SK-N-SH treated with all-trans-retinoic acid at 6 μM for 48 hours (cell line): ENCODE results near the gene C3orf18.

Experiments
- ATAC-seq: fragments of 200-7000 bp; cut with Tn5 transposase; 3 replicates; pipeline ENCODE4 v1.9.1; 2020; ENCODE audit warnings: mild to moderate bottlenecking, moderate library complexity
- ARNTL ChIP-seq: fragments of 450-650 bp; formaldehyde crosslinking; IDR thresholded peaks from 2 replicates; pipeline ENCODE4 v1.5.0; 2020; ENCODE audit warnings: low read depth, mild to moderate bottlenecking, moderate library complexity, borderline replicate concordance
- BACH2 ChIP-seq: fragments of 250-450 bp; sonication (Bioruptor Pico); IDR thresholded peaks from 2 replicates; pipeline ENCODE4 v1.9.0; 2021; ENCODE audit warnings: mild to moderate bottlenecking, borderline replicate concordance
- CREB5 ChIP-seq: fragments of 250-450 bp; sonication (Bioruptor Pico); IDR thresholded peaks from 2 replicates; pipeline ENCODE4 v1.5.1; 2020; ENCODE audit warnings: low read depth, mild to moderate bottlenecking, moderate library complexity
- CSRNP3 ChIP-seq: fragments of 250-450 bp; sonication (Bioruptor Pico); IDR thresholded peaks from 2 replicates; pipeline ENCODE4 v1.5.1; 2021; ENCODE audit warnings: mild to moderate bottlenecking, moderate library complexity
- ESRRG ChIP-seq: fragments of 250-450 bp; sonication (Bioruptor Pico); IDR thresholded peaks from 2 replicates; pipeline ENCODE4 v1.6.1; 2021; ENCODE audit warnings: mild to moderate bottlenecking
- ISL1 ChIP-seq: fragments of 250-450 bp; sonication (Bioruptor Pico); IDR thresholded peaks from 2 replicates; pipeline ENCODE4 v2.1.2; 2022; ENCODE audit warnings: mild to moderate bottlenecking, moderate library complexity
- OSR1 ChIP-seq: fragments of 250-450 bp; sonication (Bioruptor Pico); IDR thresholded peaks from 2 replicates; pipeline ENCODE4 v1.8.0; 2022; ENCODE audit warnings: moderate library complexity, mild to moderate bottlenecking, inconsistent platforms
- POU6F1 ChIP-seq: fragments of 250-450 bp; sonication (Bioruptor Pico); IDR thresholded peaks from 2 replicates; pipeline ENCODE4 v1.8.0; 2021; ENCODE audit warnings: low read depth, mild to moderate bottlenecking, moderate library complexity, borderline replicate concordance
- PPARA ChIP-seq: fragments of 250-450 bp; sonication (Bioruptor Pico); IDR thresholded peaks from 2 replicates; pipeline ENCODE4 v1.5.0; 2020; ENCODE audit warnings: mild to moderate bottlenecking, borderline replicate concordance
- RARB ChIP-seq: fragments of 250-450 bp; sonication (Bioruptor Pico); IDR thresholded peaks from 2 replicates; pipeline ENCODE4 v1.8.0; 2021; ENCODE audit warnings: mild to moderate bottlenecking, moderate library complexity
- SNAI2 ChIP-seq: fragments of 250-450 bp; sonication (Bioruptor Pico); IDR thresholded peaks from 2 replicates; pipeline ENCODE4 v1.5.0; 2020; ENCODE audit warnings: mild to moderate bottlenecking, moderate library complexity
- TCF4 ChIP-seq: fragments of 250-450 bp; sonication (Bioruptor Pico); IDR thresholded peaks from 2 replicates; pipeline ENCODE4 v1.8.0; 2021; ENCODE audit warnings: mild to moderate bottlenecking, moderate library complexity, borderline replicate concordance
- TOX ChIP-seq: fragments of 250-450 bp; sonication (Bioruptor Pico); IDR thresholded peaks from 2 replicates; pipeline ENCODE4 v1.8.0; 2021; ENCODE audit warnings: mild to moderate bottlenecking, moderate library complexity, borderline replicate concordance
- ZFP3 ChIP-seq: fragments of 250-450 bp; sonication (Bioruptor Pico); IDR thresholded peaks from 2 replicates; pipeline ENCODE4 v1.5.0; 2020; ENCODE audit warnings: mild to moderate bottlenecking, moderate library complexity
- ZNF565 ChIP-seq: fragments of 450-650 bp; formaldehyde crosslinking; conservative IDR thresholded peaks from 2 replicates; pipeline ENCODE4 v1.5.0; 2020; ENCODE audit warnings: low read depth, mild to moderate bottlenecking, moderate library complexity
- ZNF70 ChIP-seq: fragments of 450-650 bp; formaldehyde crosslinking; IDR thresholded peaks from 2 replicates; pipeline ENCODE4 v1.5.0; 2020; ENCODE audit warnings: mild to moderate bottlenecking, moderate library complexity
- ZNF8 ChIP-seq: fragments of 450-650 bp; formaldehyde crosslinking; IDR thresholded peaks from 2 replicates; pipeline ENCODE4 v1.5.0; 2020; ENCODE audit warnings: mild to moderate bottlenecking, moderate library complexity
- TF ChIP-seq, protein P1 (sequence below): fragments of 250-450 bp; sonication (Bioruptor Pico); IDR thresholded peaks from 2 replicates; pipeline ENCODE4 v1.5.0; 2020; ENCODE audit warnings: mild to moderate bottlenecking, moderate library complexity
- TF ChIP-seq, protein P2 (sequence below): fragments of 250-450 bp; sonication (Bioruptor Pico); IDR thresholded peaks from 2 replicates; pipeline ENCODE4 v1.8.0; 2020; ENCODE audit warnings: mild to moderate bottlenecking, moderate library complexity, borderline replicate concordance

C3orf18 gene

DNA sequence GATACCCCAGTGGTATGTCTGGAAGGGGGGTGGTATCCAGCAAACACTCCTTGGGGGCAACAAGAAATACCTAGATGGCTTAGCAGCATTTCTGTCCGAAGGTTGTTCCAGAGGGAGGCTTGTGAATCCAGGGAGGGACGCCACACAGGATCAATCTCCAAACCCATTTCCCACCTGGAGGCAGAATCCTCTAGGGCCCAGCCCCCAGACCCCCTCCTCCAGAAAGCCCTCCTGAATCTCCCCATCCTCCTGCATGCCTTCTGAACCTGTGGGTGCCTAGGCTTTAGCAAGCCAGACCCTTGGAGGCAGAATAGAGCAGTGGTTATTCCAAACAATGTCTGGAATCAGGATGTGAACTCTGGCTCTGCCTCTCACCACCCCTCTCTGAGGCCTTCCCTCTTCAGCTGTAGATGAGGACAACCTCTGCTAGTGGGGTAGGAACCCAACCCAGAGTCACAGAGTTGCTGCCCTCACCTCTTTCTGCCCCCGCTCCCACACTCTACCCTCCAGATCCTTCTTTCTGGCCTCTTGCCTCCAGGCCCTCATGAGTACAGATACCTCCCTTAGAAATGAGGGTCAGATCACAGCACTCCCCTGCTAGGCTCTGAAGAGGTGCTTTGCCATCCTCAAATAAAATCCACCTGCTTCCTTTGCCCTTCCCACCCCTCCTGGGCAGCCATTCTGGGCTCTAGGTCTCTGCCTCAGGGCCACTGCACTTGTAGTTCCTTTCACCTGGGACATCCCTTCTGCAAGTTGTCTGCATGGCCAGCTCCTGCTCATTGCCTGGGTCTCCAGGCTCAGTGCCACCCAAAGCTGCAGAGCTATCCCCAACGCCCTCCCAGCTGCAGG is 35.9 kb upstream of the C3orf18 start:
- TF ChIP-seq RARB (CRISPR knock-in tag) (no peak), ISL1 (CRISPR knock-in tag) (no peak), ZFP3 (CRISPR knock-in tag) (no peak), ZNF8 (CRISPR knock-in tag) (no peak), CREB5 (CRISPR knock-in tag) (no peak), PPARA (CRISPR knock-in tag) (no peak)
- no peak for ATAC-seq

- no peak for ATAC-seq
- TF ChIP-seq TOX (CRISPR knock-in tag) (no peak), CREB5 (CRISPR knock-in tag) (no peak), ZNF565 (CRISPR knock-in tag) (no peak), ESRRG (CRISPR knock-in tag) (no peak), BACH2 (CRISPR knock-in tag) (no peak), ZNF70 (no peak), RARB (CRISPR knock-in tag) (no peak), ARNTL (CRISPR knock-in tag) (no peak), OSR1 (CRISPR knock-in tag) (no peak), ZNF8 (CRISPR knock-in tag) (no peak), TCF4 (no peak), SNAI2 (no peak), ZFP3 (CRISPR knock-in tag) (no peak), PPARA (CRISPR knock-in tag) (no peak), POU6F1 (CRISPR knock-in tag) (no peak), CSRNP3 (CRISPR knock-in tag) (no peak)
- TF ChIP-seq, protein P1, sequence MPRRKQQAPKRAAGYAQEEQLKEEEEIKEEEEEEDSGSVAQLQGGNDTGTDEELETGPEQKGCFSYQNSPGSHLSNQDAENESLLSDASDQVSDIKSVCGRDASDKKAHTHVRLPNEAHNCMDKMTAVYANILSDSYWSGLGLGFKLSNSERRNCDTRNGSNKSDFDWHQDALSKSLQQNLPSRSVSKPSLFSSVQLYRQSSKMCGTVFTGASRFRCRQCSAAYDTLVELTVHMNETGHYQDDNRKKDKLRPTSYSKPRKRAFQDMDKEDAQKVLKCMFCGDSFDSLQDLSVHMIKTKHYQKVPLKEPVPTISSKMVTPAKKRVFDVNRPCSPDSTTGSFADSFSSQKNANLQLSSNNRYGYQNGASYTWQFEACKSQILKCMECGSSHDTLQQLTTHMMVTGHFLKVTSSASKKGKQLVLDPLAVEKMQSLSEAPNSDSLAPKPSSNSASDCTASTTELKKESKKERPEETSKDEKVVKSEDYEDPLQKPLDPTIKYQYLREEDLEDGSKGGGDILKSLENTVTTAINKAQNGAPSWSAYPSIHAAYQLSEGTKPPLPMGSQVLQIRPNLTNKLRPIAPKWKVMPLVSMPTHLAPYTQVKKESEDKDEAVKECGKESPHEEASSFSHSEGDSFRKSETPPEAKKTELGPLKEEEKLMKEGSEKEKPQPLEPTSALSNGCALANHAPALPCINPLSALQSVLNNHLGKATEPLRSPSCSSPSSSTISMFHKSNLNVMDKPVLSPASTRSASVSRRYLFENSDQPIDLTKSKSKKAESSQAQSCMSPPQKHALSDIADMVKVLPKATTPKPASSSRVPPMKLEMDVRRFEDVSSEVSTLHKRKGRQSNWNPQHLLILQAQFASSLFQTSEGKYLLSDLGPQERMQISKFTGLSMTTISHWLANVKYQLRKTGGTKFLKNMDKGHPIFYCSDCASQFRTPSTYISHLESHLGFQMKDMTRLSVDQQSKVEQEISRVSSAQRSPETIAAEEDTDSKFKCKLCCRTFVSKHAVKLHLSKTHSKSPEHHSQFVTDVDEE (CRISPR knock-in tag), result no peak
- TF ChIP-seq, protein P2, sequence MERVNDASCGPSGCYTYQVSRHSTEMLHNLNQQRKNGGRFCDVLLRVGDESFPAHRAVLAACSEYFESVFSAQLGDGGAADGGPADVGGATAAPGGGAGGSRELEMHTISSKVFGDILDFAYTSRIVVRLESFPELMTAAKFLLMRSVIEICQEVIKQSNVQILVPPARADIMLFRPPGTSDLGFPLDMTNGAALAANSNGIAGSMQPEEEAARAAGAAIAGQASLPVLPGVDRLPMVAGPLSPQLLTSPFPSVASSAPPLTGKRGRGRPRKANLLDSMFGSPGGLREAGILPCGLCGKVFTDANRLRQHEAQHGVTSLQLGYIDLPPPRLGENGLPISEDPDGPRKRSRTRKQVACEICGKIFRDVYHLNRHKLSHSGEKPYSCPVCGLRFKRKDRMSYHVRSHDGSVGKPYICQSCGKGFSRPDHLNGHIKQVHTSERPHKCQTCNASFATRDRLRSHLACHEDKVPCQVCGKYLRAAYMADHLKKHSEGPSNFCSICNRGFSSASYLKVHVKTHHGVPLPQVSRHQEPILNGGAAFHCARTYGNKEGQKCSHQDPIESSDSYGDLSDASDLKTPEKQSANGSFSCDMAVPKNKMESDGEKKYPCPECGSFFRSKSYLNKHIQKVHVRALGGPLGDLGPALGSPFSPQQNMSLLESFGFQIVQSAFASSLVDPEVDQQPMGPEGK (CRISPR knock-in tag), result no peak
Observed at GRCh38 chr3:50602595-50603191, 35.1 kb upstream of the C3orf18 start.
